Thyroid gland (tissue), 4 donors: ENCODE results near the gene SCGB1D2.

ENCODE experiments used
- POLR2A ChIP-seq, 2 donors: fragments of 450-650 bp; IDR thresholded peaks; one replicate each; pipeline ENCODE4 v1.6.1; 2017; ENCODE audit warnings: antibody characterized with exemption in 2 of 2, mild to moderate bottlenecking in 2 of 2, moderate library complexity in 1 of 2
- TF ChIP-seq, protein P1 (sequence below), 6 experiments: fragments of 200-600 bp in 3 of 6; fragments of 450-650 bp in 3 of 6; sonication (generic) in 3 of 6; IDR thresholded peaks; one replicate each; pipeline ENCODE4 v1.5.1; 2016 to 2019; ENCODE audit warnings: antibody characterized with exemption in 6 of 6, mild to moderate bottlenecking in 2 of 6, inconsistent platforms in 1 of 6, moderate library complexity in 1 of 6

DNA sequence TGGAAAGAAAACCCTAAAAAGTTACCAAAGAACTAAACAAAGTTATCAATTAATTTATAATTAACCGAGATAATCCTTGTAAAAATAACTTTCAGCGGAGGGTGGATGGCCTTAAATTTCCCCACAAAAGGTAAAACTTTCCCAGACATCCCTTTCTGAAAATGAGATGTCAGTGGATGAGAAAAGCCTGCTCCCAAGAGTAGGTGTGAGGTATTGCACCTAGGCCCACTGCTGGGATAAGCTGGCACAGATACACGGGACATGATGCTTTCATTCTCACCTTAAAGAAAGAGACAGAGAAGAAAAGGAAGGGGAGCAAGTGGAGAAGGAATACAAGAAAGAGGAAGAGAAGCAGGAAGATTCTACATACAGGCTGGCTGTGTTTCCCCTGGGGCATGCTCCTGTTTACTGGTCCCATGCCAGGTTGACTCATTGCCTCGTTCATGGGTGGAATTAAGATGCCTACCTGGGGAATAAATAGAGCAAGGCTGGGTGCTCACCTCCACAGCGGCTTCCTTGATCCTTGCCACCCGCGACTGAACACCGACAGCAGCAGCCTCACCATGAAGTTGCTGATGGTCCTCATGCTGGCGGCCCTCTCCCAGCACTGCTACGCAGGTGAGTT lies 27.7 kb downstream of the SCGB1D2 start, which contains the start of gene SCGB2A2:
- TF ChIP-seq, protein P1, sequence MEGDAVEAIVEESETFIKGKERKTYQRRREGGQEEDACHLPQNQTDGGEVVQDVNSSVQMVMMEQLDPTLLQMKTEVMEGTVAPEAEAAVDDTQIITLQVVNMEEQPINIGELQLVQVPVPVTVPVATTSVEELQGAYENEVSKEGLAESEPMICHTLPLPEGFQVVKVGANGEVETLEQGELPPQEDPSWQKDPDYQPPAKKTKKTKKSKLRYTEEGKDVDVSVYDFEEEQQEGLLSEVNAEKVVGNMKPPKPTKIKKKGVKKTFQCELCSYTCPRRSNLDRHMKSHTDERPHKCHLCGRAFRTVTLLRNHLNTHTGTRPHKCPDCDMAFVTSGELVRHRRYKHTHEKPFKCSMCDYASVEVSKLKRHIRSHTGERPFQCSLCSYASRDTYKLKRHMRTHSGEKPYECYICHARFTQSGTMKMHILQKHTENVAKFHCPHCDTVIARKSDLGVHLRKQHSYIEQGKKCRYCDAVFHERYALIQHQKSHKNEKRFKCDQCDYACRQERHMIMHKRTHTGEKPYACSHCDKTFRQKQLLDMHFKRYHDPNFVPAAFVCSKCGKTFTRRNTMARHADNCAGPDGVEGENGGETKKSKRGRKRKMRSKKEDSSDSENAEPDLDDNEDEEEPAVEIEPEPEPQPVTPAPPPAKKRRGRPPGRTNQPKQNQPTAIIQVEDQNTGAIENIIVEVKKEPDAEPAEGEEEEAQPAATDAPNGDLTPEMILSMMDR (IDR thresholded peaks at IDR 0.05) = peak in 3 of 6 experiments; percentile 23 to 50 (median 40)
- TF ChIP-seq POLR2A (IDR thresholded peaks at IDR 0.05) = no peak
